Esophagus (tissue), 2 donors: ENCODE results near the gene SLC39A11. TPM values are rescaled to one million over a fixed set of nuclear protein-coding genes. Genes with fewer than 3 reads are reported as not detected.
"Not testable (repeated sequence)": the region's sequence is repeated elsewhere in the genome, so short reads cannot be mapped to it uniquely, and the experiment has no call there.

Experiments used
- H3K27ac ChIP-seq, 2 donors: one replicate each; pipeline ENCODE4 v1.5.1; 2013; ENCODE audit warnings: low read depth in 2 of 2, mild to moderate bottlenecking in 2 of 2, inconsistent platforms in 1 of 2, low read length in 1 of 2, moderate library complexity in 1 of 2
- H3K27me3 ChIP-seq, 2 donors: one replicate each; pipeline ENCODE4 v1.6.1; 2013; ENCODE audit warnings: low read length in 2 of 2, control low read depth in 1 of 2, mild to moderate bottlenecking in 1 of 2; ENCODE audit not compliant: insufficient read depth in 2 of 2, control insufficient read depth in 1 of 2
- H3K36me3 ChIP-seq, 2 donors: one replicate each; pipeline ENCODE4 v1.6.1; 2013; ENCODE audit warnings: low read length in 1 of 2; ENCODE audit not compliant: control insufficient read depth in 2 of 2, insufficient read depth in 2 of 2
- H3K4me1 ChIP-seq, 2 donors: one replicate each; pipeline ENCODE4 v1.6.1; 2013; ENCODE audit warnings: low read length in 1 of 2; ENCODE audit not compliant: control insufficient read depth in 2 of 2, insufficient read depth in 2 of 2
- H3K4me3 ChIP-seq, 2 donors: one replicate each; pipeline ENCODE4 v1.5.1; 2013; ENCODE audit warnings: low read length in 2 of 2, mild to moderate bottlenecking in 2 of 2, low read depth in 1 of 2, moderate library complexity in 1 of 2
- H3K9me3 ChIP-seq, 2 donors: one replicate each; pipeline ENCODE4 v1.6.1; 2013; ENCODE audit warnings: mild to moderate bottlenecking in 2 of 2, low read depth in 1 of 2, low read length in 1 of 2, moderate library complexity in 1 of 2; ENCODE audit not compliant: control insufficient read depth in 2 of 2, insufficient read depth in 1 of 2
- WGBS, 2 donors: extraction: QIAGEN DNeasy Blood & Tissue Kit; methylation state at CpG; one replicate each; pipeline ENCODE4 v1.1.7; 2013; 5-methylcytosine and 5-hydroxymethylcytosine counted together
- polyA plus RNA-seq, 2 donors: library from polyadenylated mRNA; stranded (reverse); fragments of 200-250 nt; gene quantifications; one replicate each; pipeline ENCODE4 v1.2.3, GENCODE V29; 2013
- donor health status: healthy with polysubstance abuse.
- donor health status: Bipolar disorder and iron deficiency.

SLC39A11 gene
- polyA plus RNA-seq, 2 donors = 10.6 to 11.7 TPM

DNA sequence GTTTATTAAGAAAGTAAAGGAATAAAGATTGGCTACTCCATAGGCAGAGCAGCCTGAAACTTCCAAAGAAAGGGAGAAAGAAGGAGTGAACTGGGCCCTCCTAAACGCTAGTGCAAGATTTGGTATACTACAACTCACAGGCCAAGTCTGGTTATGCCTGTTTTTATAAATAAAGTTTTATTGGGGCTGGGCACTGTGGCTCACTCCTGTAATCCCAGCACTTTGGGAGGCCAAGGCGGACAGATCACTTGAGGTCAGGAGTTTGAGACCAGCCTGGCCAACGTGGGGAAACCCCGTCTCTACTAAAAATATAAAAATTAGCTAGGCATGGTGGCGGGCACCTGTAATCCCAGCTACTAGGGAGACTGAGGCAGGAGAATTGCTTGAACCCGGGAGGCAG, 39.0 kb upstream of the SLC39A11 start:
- not testable (repeated sequence) for H3K27me3 ChIP-seq, H3K36me3 ChIP-seq, H3K4me3 ChIP-seq, H3K4me1 ChIP-seq, H3K9me3 ChIP-seq, H3K27ac ChIP-seq
- WGBS, 2 donors = 91 to 94% methylated on average over 6 of the region's 6 CpGs

DNA sequence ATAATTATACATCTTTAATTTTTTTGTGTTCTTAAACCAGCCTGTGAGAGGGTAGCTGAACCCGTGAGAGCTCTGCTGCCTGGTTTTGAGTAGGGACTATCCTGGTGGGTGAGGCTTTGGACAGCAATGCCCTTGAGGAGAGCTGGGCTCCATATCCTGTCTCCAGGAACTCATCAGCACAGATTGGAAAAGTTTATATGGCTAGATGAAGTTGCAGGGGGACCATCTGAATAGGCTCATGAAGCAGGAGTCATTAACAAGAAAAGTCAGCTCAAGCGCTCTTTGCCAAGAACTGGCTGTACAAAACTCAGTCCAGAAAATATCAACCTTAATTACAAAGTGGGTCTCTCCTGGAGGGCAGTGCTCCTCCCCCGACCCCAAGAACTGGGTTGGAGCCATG, 38.5 kb upstream of the SLC39A11 start:
- Histone ChIP-seq H3K27ac (no peak overlapping the region), H3K4me3 (no peak overlapping the region), H3K4me1 (no peaks in the 10 kb centered on the region), H3K9me3 (no peaks in the 10 kb centered on the region), H3K36me3 (no peaks in the 10 kb centered on the region), H3K27me3 (no peaks in the 10 kb centered on the region)
- WGBS, 2 donors = 76 to 86% methylated on average over 3 of the region's 3 CpGs

DNA sequence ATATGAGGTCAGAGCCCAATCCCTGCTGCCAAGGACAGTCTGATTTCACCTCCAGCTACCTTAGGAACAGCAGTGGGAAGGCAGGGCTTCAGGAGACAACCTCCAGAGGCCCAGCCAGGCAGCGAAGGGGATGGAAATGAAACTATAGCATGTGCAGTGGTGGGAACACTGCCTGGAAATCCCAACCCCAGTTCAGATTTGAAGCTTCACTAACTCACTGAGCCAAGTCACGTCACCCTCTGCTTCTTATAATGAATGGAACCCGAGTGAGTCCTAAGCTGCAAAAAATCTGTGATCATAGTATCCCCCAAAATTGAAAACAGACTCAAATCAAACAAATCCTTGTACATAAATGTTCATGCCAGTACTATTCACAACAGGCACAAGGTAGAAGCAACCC, 36.0 kb upstream of the SLC39A11 start:
- 58 to 66% methylated on average over 3 of the region's 3 CpGs for WGBS, 2 donors

DNA sequence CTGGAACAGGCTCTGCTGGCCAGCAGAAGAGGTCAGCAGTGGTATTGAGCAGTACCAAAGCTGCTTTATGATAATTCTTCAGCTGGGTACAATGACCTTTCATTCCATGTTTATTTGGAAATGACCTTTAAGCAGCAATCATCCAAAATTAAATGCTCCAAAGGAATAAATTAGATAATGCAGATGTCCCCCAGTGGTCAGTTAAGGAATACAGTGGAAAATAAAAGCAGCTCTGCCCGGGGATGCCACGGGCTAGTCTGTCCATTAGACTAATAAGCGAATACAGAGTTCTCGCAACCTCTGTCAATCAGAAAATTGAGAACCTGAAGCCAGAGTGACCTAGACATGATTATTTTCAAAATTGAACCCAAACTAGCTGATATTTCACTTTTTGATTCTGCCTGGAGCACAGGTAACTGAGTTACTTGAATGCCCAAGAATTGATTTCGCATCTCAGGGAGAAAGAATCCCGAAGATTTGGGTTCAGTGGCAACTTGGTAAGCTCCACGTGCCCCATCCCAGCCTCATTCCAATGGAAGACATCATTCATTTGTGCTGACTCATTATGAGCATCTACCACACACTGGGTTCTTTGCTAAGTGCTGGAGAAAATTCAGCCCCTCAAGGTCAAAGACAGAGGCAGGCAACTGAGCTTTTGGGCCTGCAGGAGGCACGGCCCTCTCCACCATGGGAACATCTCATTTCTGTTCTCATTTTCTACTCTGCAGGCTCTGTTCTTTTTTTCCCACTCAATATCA, 34.4 kb upstream of the SLC39A11 start:
- H3K9me3 ChIP-seq = no peaks in the 10 kb centered on the region
- no peaks in the 10 kb centered on the region for H3K27me3 ChIP-seq
- no peak overlapping the region for H3K4me3 ChIP-seq
- H3K36me3 ChIP-seq = no peaks in the 10 kb centered on the region
- WGBS, 2 donors = 79 to 80% methylated on average over 8 of the region's 8 CpGs
- no peak overlapping the region for H3K27ac ChIP-seq
- H3K4me1 ChIP-seq = no peaks in the 10 kb centered on the region

More for the DNA sequence above, 36.0 kb upstream of the SLC39A11 start:
- H3K27me3 ChIP-seq = no peaks in the 10 kb centered on the region
- H3K4me3 ChIP-seq = no peak overlapping the region
- H3K9me3 ChIP-seq = no peaks in the 10 kb centered on the region
- no peaks in the 10 kb centered on the region for H3K4me1 ChIP-seq
- H3K27ac ChIP-seq = no peak overlapping the region
- no peaks in the 10 kb centered on the region for H3K36me3 ChIP-seq

DNA sequence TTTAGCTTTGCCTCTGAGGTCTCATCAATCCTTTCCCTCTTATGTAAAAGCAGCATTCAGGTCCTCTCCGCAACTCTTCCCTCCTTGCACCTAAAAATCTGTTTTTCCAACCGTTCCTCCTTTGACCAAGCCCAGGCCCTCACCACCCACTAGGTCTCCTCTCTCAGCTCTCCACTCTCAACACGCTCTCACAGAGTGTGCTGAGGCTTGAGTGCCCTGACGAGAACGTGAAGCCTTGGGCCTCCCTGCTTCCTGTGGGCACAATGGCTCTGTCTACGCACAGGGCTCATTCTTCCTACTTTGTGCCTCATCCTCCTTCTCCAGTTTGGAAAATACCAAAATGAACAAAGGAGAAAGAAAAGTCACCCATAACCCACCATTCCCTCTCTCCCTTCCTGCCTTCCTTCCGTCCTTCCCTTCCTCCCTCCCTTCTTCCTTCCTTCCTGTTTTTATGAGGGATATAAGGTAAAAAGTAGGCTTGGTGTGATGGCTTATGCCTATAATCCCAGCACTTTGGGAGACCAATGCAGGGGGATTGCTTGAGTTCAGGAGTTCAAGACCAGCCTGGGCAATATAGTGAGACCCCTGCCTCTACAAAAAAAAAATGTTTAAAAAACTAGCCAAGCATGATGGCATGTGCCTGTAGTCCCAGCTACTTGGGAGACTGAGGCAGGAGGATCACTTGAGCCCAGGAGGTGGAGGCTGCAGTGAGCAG, 31.3 kb upstream of the SLC39A11 start:
- 82 to 86% methylated on average over 7 of the region's 7 CpGs for WGBS, 2 donors
- H3K4me3 ChIP-seq = no peak overlapping the region
- H3K9me3 ChIP-seq = peaks cover 0 to 2% of the 10 kb centered on the region in 2 donors
- H3K27ac ChIP-seq = no peak overlapping the region
- H3K27me3 ChIP-seq = no peaks in the 10 kb centered on the region
- H3K36me3 ChIP-seq = no peaks in the 10 kb centered on the region
- H3K4me1 ChIP-seq = no peaks in the 10 kb centered on the region

DNA sequence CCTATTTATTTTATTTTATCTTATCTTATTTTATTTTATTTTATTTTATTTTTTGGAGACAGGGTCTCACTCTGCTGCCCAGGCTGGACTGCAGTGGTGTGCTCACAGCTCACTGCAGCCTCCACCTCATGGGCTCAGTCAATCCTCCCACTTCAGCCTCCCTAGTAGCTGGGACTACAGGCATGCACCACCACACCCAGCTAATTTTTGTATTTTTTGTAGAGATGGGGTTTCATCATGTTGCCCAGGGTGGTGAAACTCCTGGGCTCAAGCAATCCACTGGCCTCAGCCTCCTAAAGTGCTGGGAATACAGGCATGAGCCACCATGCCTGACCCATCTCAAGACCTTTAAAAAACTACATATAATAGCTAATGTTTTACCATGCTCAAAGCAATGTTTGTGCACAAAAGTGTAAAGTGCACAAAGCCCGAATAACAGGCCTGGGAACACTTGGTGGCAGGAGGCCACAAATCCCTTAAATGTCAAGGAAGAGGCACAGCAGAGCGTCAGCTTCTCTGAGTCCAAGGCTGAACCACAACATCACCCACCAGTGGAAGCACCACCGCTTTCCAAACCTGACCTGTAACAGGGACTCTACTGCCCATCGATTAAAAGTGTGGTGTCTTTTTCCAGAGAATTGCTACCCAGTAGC, 30.6 kb upstream of the SLC39A11 start:
- Histone ChIP-seq H3K9me3 (peaks cover 0 to 2% of the 10 kb centered on the region in 2 donors), H3K27ac (no peak overlapping the region), H3K4me3 (no peak overlapping the region), H3K27me3 (no peaks in the 10 kb centered on the region), H3K36me3 (no peaks in the 10 kb centered on the region), H3K4me1 (no peaks in the 10 kb centered on the region)
- WGBS, 2 donors = 82 to 88% methylated on average over 4 of the region's 4 CpGs

DNA sequence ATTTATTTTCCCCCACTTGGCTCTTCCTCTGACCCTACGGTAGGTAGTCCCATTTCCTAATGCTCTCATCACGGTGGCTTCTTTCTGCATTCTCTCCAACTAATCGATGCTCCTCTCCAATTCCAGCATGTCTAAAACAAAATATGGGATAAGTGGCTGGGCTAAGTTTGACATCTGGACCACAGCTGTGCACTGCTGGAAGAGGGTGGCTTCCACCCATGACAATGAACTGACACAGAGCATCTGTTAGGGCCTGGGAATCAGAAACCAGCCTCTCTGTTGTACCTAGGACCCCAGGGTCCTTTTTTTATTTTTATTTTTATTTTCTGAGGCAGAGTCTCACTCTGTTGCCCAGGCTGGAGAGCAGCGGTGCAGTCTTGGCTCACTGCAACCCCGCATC, 29.0 kb upstream of the SLC39A11 start:
- H3K9me3 ChIP-seq = peaks cover 0 to 2% of the 10 kb centered on the region in 2 donors
- H3K4me1 ChIP-seq = no peaks in the 10 kb centered on the region
- H3K4me3 ChIP-seq = no peak overlapping the region
- no peaks in the 10 kb centered on the region for H3K27me3 ChIP-seq
- WGBS, 2 donors = 83 to 88% methylated on average over 5 of the region's 5 CpGs
- H3K27ac ChIP-seq = no peak overlapping the region
- H3K36me3 ChIP-seq = no peaks in the 10 kb centered on the region

DNA sequence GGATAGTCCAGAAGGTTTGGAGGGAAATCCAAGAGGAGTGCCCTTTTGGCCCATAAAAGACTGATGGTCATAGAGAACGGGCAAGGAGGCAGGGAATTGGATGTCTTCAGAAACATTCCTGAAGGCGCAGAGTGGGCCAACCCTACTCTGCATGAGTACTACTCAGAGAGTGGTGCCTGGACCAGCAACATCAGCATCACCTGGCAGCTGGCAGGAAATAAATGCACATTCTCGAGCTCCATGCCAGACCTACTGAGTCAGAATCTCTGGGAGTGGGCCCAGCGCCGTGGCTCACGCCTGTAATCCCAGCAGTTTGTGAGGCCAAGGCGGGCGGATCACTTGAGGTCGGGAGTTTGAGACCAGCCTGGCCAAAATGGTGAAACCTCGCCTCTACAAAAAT, 27.1 kb upstream of the SLC39A11 start:
- no peaks in the 10 kb centered on the region for H3K36me3 ChIP-seq
- H3K27me3 ChIP-seq = no peaks in the 10 kb centered on the region
- H3K4me1 ChIP-seq = no peaks in the 10 kb centered on the region
- H3K27ac ChIP-seq = no peak overlapping the region
- WGBS, 2 donors = 62 to 70% methylated on average over 10 of the region's 10 CpGs
- no peak overlapping the region for H3K4me3 ChIP-seq
- peaks cover 0 to 2% of the 10 kb centered on the region in 2 donors for H3K9me3 ChIP-seq

DNA sequence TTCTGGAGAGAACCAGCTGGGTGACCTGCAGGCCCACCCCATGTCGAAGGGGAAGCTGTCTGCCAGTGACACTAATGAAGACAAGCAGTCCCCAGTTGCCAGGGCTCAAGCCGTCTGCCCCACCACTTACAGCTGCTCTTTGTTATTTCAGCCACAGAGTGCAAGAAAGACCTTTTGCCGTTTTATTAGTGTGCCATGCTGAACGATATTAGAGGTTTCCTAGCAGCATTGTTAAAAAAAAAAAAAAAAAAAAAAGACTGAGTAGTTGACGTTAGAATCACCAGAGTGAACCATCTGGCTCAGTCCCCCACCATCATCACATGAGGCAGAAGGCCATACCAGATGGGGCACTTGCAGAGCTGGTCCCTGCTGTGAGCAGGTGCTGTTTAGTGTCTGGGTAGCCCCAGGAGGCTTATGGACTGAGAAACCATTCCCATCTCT, 26.5 kb upstream of the SLC39A11 start:
- H3K27me3 ChIP-seq = no peaks in the 10 kb centered on the region
- no peak overlapping the region for H3K4me3 ChIP-seq
- WGBS, 2 donors = 66 to 72% methylated on average over 5 of the region's 5 CpGs
- no peak overlapping the region for H3K27ac ChIP-seq
- no peaks in the 10 kb centered on the region for H3K4me1 ChIP-seq
- H3K9me3 ChIP-seq = peaks cover 0 to 2% of the 10 kb centered on the region in 2 donors
- no peaks in the 10 kb centered on the region for H3K36me3 ChIP-seq
